C4-2B (cell line): ENCODE results near the gene TNPO3.

Source experiments
- CTCF ChIP-seq: fragments of 450-650 bp; conservative IDR thresholded peaks from 2 replicates; pipeline ENCODE4 v1.5.1; 2017; ENCODE audit warnings: mild to moderate bottlenecking
- ZFX ChIP-seq: fragments of 450-650 bp; IDR thresholded peaks from 2 replicates; pipeline ENCODE4 v1.6.1; 2017

DNA sequence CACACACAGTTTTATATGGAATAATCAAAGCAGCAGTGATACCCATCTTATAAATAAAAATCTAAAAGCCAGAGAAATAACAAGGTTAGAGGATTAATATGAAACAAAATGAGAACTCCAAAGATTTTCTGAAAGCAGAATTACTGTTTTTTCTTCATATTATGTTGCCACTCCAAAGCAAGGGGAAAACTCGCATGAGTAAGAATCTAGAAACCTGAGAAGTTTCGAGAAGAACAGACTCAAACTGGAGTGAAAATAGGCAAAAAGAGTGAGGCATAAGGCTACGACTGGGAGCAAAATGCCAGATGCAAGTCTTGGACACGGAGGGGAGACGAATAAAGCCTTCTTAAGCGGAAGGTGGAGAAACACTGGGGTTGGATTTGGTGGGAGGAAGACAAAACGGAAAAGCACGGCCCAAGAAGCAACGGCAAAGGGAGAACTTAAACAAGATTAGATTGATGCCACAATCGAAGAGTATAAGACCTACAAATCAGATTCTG, 923 bp downstream of the TNPO3 start:
- no peak for TF ChIP-seq CTCF
- no peak for TF ChIP-seq ZFX
